Activated gamma-delta T cell treated with anti-CD3 and anti-CD28 coated beads, Interleukin-2, amount 50 U/mL, for 16 hours (primary cell): ENCODE data around the gene TPRX1.
"Not testable (repeated sequence)": the region's sequence is repeated elsewhere in the genome, so short reads cannot be mapped to it uniquely, and the experiment has no call there.

Source experiments
- DNase-seq: peaks from one replicate; pipeline ENCODE4 v3.0.0-alpha.2; 2020; ENCODE audit warnings: low read depth

Gene TPRX1, protein sequence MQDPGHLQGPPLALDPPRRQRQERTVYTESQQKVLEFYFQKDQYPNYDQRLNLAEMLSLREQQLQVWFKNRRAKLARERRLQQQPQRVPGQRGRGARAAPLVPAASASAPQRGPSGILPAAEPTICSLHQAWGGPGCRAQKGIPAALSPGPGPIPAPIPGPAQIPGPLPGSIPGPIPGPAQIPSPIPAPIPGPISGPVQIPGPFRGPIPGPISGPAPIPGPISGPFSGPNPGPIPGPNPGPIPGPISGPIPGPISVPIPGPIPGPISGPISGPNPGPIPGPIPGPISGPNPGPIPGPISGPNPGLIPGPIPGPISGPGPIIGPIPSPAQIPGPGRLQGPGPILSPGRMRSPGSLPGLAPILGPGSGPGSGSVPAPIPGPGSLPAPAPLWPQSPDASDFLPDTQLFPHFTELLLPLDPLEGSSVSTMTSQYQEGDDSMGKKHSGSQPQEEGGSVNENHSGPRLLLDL

DNA sequence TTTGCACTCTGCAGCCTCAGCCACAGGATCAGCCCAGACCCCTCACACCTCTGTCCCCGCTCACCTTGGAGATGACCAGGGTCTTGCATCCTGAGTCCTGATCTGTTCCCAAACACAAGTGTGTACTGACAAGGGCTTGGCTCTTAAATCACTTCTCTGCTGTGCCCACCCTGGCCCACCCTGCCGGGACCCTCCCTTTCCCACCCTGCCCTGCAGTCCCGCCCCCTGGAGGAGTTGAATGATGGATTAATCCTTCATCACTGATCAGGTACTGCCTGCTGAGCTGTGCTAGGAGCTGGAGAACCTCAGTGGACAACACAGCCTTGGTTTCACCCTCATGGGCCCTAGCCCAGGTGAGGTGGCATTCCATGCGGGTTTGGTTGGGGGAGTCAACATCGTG is at the start of gene TPRX1:
Gene TPRX1, minus strand, starts transcription at position 101 of the 400 bp plus-strand sequence. Its CDS starts 12 bp downstream, at position 89.
- DNase-seq: not testable (repeated sequence)

DNA sequence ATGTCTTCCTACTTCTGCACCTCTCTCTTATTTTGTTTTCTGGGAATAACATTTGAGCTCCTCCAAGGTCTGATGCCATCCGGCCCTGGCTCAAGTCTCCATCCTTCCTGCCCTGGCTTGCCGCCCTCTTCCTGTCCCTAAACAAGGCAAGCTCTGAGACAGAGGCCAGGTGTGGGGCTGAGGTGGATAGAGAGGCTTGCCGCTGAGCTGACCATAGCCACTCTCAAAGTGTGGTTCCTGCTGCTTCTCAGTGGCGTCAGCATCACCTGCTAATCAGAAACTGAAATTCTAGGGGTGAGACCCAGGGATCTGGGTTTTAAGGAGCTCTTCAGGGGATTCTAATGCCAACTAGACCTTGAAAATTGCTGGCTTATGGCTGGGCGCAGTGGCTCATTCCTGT is 48.7 kb upstream of the TPRX1 start:
- DNase-seq: no peak

DNA sequence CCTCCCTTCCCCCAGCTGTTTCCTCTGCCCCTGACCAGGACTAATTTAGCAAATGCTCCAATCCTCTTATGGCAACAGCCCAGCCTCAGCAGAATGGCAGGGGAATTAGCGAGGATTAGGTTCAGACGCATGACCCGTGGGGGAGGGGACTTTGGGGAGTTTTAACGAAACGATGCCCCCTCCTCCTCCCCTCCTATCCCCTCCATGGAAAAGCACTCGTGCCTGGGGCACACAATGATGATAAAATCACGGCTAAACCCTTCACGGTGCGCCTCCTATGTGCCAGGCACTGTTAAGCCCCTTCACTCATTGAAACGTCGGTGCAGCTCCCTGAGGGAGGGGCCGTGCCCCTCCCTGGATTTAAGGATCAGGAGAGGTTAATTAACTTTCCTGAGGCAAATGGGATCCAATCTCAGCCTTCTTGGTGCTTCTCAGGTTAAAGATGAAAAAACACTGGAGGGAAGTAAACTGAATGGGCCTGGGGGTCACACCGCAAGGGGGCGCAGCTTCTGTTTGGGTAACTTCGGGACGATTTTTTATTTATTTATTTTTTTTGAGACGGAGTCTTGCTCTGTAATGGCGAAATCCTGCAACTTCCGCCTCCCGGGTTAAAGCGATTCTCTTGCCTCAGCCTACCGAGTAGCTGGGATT is 44.6 kb upstream of the TPRX1 start:
- no peak for DNase-seq

DNA sequence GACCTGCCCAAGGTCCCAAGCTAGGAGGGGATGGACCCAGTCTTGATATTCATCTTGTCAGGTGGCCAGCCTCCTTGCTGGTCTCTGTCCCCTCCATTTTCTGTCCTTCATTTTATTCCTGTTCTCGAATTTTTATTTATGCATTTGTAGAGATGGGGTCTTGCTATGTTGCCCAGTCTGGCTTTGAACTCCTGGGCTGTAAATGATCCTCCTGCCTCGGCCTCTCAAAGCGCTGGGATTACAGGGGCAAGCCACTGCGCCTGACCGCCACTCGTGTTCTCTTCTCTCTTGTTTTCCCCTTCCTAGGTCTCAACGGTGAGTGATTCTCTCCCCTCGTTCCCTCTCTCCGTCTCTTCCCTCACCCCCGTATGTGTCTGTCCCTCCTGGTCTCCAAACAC is 44.1 kb upstream of the TPRX1 start:
- DNase-seq: no peak

DNA sequence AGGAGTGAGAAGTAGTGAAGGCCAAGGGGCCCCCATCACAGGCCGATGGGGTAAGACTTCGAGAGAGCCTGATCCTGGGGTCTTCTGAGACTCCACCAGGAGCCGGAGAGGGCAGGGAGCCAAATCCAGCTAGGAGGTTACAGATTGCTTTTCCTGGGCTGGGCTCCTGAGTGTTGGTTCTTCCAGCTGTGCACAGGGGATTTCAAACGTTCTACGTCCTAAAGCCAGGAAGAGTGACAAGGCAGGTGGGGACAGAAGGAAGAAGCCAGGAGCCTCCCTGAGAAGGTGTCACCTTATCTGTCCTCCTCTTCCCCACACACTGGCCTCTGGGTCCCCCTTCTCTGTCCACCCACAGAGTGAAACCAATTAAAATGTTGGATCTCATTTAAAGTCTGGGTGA is 38.6 kb upstream of the TPRX1 start:
- DNase-seq: no peak

DNA sequence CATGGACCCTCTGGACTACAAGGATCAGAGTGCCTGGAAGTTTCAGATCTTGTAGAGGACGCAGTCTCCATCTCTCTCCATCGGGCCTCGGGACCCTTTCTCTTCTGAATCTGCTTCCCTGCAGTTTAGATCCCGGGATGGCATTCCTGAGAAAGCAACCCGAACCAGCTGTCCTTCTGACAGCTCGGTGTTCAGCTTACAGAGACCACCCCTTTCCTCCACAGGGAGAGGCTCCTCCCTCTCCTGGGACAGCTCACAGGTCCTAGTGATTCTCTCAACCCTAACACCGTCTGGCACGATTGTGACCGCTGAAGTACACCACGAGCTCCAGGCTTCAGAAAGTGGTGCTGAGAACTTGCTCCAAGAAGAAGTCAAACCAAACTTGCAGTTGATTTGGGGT is 35.6 kb upstream of the TPRX1 start:
- DNase-seq: no peak

DNA sequence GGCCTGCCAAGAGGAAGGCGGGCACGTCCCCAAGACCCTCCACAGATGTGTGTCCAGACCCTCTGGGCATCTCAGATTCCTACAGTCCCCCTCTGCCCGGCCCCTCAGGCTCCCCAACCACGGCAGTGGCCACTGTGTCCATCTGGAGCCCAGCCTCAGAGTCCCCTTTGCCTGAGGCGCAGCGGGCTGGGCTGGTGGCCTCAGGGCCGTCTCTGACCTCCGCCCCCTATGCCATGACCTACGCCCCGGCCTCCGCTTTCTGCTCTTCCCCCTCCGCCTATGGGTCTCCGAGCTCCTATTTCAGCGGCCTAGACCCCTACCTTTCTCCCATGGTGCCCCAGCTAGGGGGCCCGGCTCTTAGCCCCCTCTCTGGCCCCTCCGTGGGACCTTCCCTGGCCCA is 35.1 kb upstream of the TPRX1 start:
- no peak for DNase-seq

DNA sequence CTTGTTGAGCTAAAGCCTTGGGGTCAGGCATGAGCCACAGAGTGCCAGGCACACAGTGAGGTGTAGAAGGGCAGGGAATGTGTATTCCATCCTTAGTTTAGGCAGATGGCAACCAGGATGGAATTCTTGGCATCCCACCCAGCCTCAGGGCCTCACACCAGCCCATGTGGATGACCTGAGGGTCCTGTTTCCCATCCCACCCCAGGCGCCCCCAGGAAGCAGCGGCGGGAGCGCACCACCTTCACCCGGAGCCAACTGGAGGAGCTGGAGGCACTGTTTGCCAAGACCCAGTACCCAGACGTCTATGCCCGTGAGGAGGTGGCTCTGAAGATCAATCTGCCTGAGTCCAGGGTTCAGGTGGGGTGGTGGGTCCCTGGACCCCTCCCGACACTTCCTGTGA is 31.7 kb upstream of the TPRX1 start:
- DNase-seq: no peak

DNA sequence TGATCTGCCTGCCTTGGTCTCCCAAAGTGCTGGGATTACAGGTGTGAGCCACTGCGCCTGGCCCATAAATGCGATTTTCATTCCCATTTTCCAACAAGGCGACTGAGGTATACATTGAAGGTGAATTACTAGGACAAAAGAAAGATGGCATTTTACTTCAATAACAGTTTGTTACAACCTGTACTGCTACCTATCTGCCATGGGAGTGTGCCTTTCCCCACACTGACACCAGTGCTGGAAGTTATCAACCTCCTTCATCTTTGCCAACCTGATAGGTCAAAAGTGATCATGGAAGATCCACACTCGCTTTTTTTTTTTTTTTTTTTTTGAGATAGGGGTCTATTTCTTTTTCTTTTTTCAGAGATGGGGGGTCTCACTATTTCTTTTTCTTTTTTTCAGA is 28.4 kb upstream of the TPRX1 start:
- no peak for DNase-seq

DNA sequence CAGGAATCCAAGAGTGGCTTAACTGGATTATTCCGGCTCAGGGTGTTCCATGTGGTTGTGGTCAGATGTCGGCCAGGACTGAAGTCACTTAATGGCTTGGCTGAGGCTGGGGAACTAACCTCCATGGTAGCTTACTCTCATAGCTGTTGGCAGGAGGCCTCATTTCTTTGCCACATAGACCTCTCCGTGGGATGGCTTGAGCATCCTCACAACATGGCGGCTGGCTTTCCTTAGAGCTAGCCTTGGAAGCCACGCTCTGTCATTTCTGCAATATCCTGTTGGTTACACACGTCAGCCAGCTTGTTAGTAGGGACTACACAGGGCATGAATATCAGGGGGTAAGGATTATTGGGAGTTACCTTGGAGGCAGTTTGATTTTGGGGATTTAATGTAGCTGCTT is 22.4 kb upstream of the TPRX1 start:
- no peak for DNase-seq

DNA sequence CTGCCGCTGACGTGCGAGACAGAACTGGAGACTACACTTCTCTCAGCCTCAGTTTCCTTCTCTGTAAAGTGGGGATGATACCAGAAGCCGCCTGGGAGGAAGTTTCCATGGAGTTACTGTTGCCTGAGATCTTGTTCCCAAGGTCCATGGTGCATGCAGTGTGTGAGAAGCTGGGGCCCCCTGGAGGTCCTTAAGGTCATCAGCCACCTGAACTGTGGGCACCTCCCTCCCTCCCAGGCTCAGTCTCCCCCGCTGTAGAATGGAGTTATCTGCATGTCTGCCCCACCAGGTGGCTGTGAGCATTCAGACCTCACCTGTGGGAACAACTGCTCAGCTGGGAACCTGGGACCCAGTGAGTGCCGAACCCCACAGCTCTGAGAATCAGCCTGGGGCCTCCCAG is 20.0 kb upstream of the TPRX1 start:
- DNase-seq: no peak

DNA sequence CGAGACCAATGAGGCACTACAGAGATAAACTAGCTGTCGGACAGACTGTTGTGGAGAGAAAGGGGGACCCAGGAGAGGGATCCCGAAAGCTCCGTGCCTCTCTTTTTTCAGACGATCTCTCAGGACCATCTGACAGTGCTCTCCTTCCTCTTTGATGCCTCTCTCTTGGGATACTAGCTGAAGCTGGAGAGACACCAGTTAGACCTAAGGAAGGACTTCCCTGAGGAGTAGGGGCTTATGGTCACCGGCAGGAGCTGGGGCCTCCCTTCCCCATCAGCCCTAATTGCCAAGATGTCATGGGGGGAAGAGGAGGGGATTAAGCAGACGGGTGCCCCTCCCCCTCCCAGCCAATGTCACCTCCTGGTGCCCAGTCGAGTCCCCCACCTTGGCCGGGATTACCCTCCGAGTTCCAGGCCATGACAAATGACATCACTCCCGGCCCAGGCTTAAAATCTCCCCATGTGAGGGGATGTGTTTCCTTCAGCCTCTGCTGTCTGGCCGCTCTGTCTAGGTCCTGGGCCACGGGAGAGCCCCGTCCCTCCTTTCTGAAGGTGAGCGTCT is 17.2 kb upstream of the TPRX1 start, which contains the start of gene CRX:
Gene CRX, plus strand, starts transcription at position 478 of the 561 bp plus-strand sequence. CDS start 12,507 bp downstream, outside the sequence.
- DNase-seq: no peak

DNA sequence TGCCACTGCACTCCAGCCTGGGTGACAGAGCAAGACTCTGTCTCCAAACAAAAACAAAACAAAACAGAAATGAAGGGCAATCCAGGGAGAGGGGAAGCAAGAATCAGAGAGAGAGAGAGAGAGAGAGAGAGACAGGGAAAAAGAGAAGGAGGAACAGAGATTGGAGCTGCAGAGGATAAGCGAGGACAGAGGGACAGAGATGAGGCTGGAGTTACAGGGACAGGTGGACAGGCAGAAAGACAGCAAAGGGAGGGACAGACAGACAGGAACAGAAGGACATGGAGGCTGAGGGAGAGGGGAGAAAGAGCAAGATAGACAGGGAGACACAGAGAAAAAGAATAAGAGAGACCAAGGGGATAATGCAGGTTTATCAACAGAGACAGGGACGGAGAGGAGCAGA is 16.1 kb upstream of the TPRX1 start:
- DNase-seq: no peak

DNA sequence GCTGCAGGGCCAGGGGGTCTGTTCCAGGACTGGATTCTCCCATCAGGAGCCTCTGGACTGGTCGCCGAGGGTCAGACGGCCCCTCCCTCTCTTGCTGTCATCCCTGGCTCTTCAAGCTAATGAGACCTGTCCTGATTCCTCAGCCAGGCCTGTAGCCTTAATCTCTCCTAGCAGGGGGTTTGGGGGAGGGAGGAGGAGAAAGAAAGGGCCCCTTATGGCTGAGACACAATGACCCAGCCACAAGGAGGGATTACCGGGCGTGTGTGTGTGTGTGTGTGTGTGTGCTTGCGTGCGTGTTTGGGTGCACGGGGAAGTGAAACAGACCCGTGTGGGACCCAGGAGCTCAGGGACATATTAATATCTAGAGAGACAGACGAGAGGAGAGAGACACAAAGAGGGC is 15.5 kb upstream of the TPRX1 start:
- DNase-seq: no peak

DNA sequence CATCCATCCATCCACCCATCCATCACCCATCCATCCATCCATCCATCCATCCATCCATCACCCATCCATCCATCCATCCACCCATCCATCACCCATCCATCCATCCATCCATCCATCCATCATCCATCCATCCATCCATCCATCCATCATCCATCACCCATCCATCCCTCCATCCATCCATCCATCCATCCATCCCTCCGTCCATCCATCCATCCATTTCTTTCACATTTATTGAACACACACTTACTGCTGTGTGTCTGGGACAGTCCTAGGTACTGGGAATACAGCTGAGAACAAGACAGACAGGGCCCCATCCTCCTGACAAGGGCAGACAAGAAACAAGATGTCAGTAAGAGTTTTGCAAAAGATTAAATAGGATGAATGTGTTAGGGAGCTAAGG is 13.9 kb upstream of the TPRX1 start:
- not testable (repeated sequence) for DNase-seq

DNA sequence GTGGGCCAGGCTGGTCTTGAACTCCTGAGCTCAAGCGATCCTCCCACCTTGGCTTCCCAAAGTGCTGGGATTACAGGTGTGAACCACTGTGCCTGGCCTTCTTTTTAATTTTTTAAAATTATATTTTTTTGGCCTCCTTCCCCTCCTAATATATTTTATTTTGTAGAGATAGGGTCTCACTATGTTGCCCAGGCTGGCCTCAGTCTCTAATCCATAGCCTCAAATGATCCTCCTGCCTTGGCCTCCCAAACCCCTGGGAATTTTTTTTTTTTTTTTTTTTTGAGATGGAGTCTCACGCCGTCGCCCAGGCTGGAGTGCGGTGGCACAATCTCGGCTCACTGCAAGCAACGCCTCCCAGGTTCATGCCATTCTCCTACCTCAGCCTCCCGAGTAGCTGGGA is 11.9 kb upstream of the TPRX1 start:
- not testable (repeated sequence) for DNase-seq

DNA sequence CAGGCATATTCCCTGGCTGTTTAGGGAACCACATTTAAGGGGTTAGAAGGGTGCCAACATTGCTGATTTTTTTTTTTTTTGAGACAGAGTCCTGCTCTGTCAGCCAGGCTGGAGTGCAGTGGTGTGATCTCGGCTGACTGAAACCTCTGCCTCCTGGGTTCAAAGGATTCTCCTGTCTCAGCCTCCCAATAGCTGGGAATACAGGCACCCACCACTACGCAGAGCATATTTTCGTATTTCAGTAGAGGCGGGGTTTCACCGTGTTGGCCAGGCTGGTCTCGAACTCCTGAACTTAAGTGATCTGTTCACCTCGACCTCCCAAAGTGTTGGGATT is 9.6 kb upstream of the TPRX1 start:
- no peak for DNase-seq

DNA sequence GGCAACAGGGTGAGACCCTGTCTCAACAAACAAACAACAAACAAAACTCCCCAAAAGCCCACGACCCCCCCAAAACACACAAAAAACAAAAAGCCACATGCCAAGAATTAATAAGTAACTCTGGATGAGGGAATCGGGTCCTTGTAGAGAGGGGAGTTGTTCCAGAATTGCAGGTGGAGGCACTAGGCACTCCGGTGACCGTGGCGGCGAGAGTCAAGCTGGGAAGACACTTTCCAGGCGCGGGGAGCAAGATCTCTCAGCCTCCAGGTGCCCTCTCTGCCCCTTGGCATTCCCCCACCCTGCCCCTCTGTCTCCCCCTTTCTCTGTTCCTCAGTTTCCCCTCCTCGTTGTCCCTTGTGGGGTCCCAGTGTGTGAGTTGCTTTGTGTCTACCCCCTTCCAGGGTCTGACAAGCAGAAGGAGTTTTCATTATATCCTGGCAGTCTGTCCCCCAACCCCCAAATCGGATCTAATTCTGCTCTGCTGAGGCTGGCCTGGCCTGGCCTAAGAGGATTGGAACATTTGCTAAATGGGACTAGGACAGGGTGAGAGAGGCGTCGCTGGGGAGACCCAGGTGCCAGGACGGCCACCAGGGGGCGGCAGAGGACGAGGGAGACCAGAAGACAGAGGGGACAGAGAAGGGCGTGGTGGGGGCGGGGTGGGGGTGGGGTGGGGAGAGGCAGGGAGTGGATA is 9.1 kb upstream of the TPRX1 start:
- DNase-seq: peak; percentile 70

DNA sequence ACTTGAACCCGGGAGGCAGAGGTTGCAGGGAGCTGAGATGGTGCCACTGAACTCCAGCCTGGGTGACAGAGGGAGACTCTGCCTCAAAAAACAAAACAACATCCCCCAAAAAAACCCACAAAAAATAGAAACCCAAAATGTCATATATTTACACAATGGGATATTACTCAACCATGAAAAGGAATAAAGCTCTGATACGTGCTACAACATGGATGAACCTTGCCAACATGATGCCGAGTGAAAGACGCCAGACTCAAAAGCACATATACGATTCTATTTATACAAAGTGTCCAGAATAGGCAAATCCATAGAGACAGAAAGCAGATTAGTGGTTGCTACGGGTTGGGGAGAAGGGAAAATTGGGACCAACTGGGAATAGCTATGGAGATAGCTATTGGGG is 2.1 kb upstream of the TPRX1 start:
- no peak for DNase-seq

DNA sequence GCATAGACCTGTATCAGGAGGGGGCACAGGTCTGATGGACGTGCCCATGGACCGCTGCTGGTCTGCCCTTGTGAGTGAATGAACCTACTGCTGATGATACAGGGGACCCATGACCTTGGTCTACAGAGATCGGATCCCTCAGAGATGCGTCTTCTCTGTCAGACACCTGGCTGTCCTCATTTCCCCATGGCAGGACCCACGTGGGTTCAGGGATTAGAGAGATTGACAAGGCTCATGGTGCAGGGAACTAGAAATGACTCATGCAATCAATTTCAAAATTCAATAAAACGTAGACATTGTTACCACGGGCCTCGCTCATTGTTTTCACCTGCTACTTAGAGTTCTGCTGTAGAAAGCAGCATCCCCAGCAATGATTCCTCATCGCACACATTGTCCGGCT is 962 bp upstream of the TPRX1 start:
- DNase-seq: no peak

DNA sequence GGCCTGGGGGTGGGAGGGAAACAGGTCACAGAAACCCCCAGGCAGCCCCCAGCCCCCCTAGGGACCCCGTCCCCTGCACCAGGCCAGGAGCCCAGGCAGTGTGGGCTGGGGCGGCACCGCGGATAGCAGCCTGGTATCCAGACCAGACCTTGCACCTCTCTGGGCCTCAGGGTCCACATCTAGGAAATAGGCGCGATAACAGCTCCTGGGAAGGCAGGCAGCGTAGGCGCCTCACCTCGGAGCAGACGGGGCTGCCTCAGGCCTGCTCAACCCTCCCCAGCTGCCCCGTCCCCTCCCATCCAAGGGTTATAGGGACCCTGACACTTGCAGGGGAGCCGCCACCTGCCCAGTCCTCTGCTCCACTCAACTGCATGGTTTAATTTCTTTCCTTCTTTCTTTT is 680 bp downstream of the TPRX1 start:
- not testable (repeated sequence) for DNase-seq

DNA sequence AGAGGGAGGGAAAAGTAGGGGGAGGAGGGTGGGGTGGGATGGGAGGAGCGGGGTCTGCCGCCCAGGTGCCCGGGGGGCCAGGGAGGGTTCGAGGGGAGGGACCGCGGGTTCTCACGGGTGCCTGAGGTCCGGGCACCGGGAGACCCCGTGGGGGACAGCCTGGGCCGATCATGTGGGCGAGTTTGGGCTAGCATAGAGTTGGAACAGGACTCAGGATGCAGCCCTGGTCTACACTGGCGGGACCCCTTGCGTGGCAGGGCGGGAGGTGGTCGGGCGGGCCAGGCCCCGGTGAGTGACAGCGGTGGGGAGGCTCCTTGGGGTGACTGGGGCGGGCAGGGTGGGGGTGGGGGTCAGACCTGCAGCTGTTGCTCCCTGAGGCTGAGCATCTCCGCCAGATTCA is 1.2 kb downstream of the TPRX1 start:
- DNase-seq: not testable (repeated sequence)
